Gastrocnemius medialis (tissue), 4 donors: ENCODE measurements around the gene SASS6.

ENCODE experiments used
- POLR2A ChIP-seq, 2 donors: fragments of 450-650 bp; IDR thresholded peaks; one replicate each; pipeline ENCODE4 v1.6.1; 2017; ENCODE audit warnings: antibody characterized with exemption in 2 of 2, mild to moderate bottlenecking in 2 of 2, moderate library complexity in 2 of 2
- TF ChIP-seq, protein P1 (sequence below), 5 experiments: fragments of 450-650 bp in 3 of 5; fragments of 200-600 bp in 2 of 5; sonication (generic) in 2 of 5; IDR thresholded peaks in 4 of 5; conservative IDR thresholded peaks in 1 of 5; 1 replicate in 4 of 5; 2 replicates in 1 of 5; pipeline ENCODE4 v1.5.1; 2016 to 2019; ENCODE audit warnings: antibody characterized with exemption in 5 of 5, mild to moderate bottlenecking in 3 of 5, moderate library complexity in 3 of 5

DNA sequence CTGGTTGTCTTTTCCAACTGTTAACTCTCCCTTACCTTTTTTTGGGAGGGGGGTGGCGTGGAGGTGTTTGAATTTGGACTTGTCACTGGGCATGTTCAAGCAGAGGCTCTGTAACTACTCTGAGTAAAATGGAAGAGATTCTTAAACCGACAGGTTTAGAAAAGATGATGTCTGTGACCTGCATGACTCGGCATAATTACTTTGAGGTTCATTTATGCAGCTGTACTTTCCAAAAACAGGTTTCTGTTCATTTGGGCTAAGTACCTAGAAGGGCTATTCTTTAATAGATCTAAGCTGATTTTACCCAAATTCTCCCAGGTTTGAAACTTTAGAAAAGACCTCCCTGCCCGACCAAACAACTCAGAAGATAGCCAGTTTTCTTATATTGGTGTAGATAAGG, 82.6 kb downstream of the SASS6 start:
- TF ChIP-seq, protein P1, sequence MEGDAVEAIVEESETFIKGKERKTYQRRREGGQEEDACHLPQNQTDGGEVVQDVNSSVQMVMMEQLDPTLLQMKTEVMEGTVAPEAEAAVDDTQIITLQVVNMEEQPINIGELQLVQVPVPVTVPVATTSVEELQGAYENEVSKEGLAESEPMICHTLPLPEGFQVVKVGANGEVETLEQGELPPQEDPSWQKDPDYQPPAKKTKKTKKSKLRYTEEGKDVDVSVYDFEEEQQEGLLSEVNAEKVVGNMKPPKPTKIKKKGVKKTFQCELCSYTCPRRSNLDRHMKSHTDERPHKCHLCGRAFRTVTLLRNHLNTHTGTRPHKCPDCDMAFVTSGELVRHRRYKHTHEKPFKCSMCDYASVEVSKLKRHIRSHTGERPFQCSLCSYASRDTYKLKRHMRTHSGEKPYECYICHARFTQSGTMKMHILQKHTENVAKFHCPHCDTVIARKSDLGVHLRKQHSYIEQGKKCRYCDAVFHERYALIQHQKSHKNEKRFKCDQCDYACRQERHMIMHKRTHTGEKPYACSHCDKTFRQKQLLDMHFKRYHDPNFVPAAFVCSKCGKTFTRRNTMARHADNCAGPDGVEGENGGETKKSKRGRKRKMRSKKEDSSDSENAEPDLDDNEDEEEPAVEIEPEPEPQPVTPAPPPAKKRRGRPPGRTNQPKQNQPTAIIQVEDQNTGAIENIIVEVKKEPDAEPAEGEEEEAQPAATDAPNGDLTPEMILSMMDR (IDR thresholded peaks at IDR 0.05 in 4 of 5, conservative IDR thresholded peaks at IDR 0.05 in 1 of 5) = no peak
- no peak for TF ChIP-seq POLR2A (IDR thresholded peaks at IDR 0.05)
